ENCODE data around the gene OR10A3.

DNA sequence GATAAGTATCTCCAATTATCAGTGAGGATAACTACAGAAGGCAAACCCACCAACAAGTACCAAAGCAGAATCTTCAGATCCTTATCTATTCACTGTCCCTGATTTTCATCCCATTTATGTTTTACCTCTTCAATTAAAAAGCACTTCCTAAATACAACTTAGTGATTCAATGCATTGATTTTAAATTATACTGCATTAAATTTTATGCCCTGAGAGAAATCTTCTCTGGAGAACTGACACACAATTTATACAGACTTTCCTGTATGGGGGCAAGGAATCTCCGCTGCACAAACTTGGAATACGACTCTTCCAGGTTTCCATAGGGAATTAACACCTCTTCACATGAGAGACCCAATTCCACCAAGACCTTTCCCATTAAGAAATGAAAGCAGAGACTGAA lies at the start of gene OR10A3:
- TF ChIP-seq POLR2AphosphoS5 (IDR thresholded peaks at IDR 0.05) (no peak), POLR2A (IDR thresholded peaks at IDR 0.05) (no peak)
- TF ChIP-seq, protein P1, sequence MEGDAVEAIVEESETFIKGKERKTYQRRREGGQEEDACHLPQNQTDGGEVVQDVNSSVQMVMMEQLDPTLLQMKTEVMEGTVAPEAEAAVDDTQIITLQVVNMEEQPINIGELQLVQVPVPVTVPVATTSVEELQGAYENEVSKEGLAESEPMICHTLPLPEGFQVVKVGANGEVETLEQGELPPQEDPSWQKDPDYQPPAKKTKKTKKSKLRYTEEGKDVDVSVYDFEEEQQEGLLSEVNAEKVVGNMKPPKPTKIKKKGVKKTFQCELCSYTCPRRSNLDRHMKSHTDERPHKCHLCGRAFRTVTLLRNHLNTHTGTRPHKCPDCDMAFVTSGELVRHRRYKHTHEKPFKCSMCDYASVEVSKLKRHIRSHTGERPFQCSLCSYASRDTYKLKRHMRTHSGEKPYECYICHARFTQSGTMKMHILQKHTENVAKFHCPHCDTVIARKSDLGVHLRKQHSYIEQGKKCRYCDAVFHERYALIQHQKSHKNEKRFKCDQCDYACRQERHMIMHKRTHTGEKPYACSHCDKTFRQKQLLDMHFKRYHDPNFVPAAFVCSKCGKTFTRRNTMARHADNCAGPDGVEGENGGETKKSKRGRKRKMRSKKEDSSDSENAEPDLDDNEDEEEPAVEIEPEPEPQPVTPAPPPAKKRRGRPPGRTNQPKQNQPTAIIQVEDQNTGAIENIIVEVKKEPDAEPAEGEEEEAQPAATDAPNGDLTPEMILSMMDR (IDR thresholded peaks at IDR 0.05 in 8 of 11, conservative IDR thresholded peaks at IDR 0.05 in 3 of 11): no peak
